HepG2 (cell line): ENCODE measurements around the gene C1QTNF12. TPM values are rescaled to one million over a fixed set of nuclear protein-coding genes. Genes with fewer than 3 reads are reported as not detected.

Source experiments
- ARID4A ChIP-seq: sonication (generic); formaldehyde crosslinking; IDR thresholded peaks from 2 replicates; pipeline ENCODE4 v1.5.0; 2020; ENCODE audit warnings: mild to moderate bottlenecking, missing genetic modification reagents, borderline replicate concordance
- DNMT3B ChIP-seq: conservative IDR thresholded peaks from 2 replicates; pipeline ENCODE4 v1.6.1; 2016; ENCODE audit warnings: missing biosample characterization, control low read depth
- GLI4 ChIP-seq: sonication (generic); formaldehyde crosslinking; IDR thresholded peaks from 2 replicates; pipeline ENCODE4 v1.5.1; 2020; ENCODE audit warnings: missing genetic modification reagents, mild to moderate bottlenecking, moderate library complexity, borderline replicate concordance
- GMEB2 ChIP-seq: IDR thresholded peaks from 2 replicates; pipeline ENCODE4 v1.6.1; 2016; ENCODE audit warnings: missing biosample characterization, missing genetic modification reagents, low read depth
- JUN ChIP-seq: sonication (generic); formaldehyde crosslinking; IDR thresholded peaks from 2 replicates; pipeline ENCODE4 v1.4.0; 2020; ENCODE audit warnings: mild to moderate bottlenecking, missing genetic modification reagents
- KDM1A ChIP-seq: IDR thresholded peaks from 2 replicates; pipeline ENCODE4 v1.6.1; 2016; ENCODE audit warnings: missing compliant biosample characterization
- KLF15 ChIP-seq: sonication (generic); formaldehyde crosslinking; IDR thresholded peaks from 2 replicates; pipeline ENCODE4 v1.8.1; 2023; ENCODE audit warnings: borderline replicate concordance, mild to moderate bottlenecking, inconsistent platforms, missing genetic modification reagents, mixed read lengths
- NCOA5 ChIP-seq: sonication (generic); formaldehyde crosslinking; IDR thresholded peaks from 2 replicates; pipeline ENCODE4 v1.4.0; 2020; ENCODE audit warnings: missing genetic modification reagents
- PRDM15 ChIP-seq: sonication (generic); formaldehyde crosslinking; IDR thresholded peaks from 2 replicates; pipeline ENCODE4 v1.4.0; 2020; ENCODE audit warnings: missing genetic modification reagents
- SIN3A ChIP-seq: IDR thresholded peaks from 2 replicates; pipeline ENCODE4 v1.6.1; 2011; ENCODE audit warnings: low read depth, mild to moderate bottlenecking, control low read depth, low read length, borderline replicate concordance
- SNAPC5 ChIP-seq: sonication (generic); formaldehyde crosslinking; IDR thresholded peaks from 2 replicates; pipeline ENCODE4 v1.8.1; 2023; ENCODE audit warnings: mild to moderate bottlenecking, missing genetic modification reagents, borderline replicate concordance
- SOX6 ChIP-seq, 2 experiments: fragments of 450-650 bp in 1 of 2; sonication (generic) in 1 of 2; formaldehyde crosslinking in 1 of 2; IDR thresholded peaks; 2 replicates each; pipeline versions ENCODE4 v1.4.0 to v1.6.1; 2017 to 2020; ENCODE audit warnings: antibody characterized with exemption in 1 of 2, mild to moderate bottlenecking in 1 of 2, missing genetic modification reagents in 1 of 2
- ZNF598 ChIP-seq: sonication (generic); formaldehyde crosslinking; IDR thresholded peaks from 2 replicates; pipeline ENCODE4 v1.5.1; 2020; ENCODE audit warnings: mild to moderate bottlenecking, missing genetic modification reagents, borderline replicate concordance
- polyA plus RNA-seq, 8 experiments: library from polyadenylated mRNA; depleted of rRNA in 3 of 8; stranded (reverse) in 7 of 8; unstranded in 1 of 8; fragments of >200 nt; fragmentation: Illumina TruSeq in 4 of 8; extraction: Trizol in 4 of 8; gene quantifications; 2 replicates each; pipeline versions ENCODE4 v1.2.1 to v1.2.3, GENCODE V29; 2011 to 2016; ENCODE audit warnings: low read depth in 4 of 8, missing spikeins in 1 of 8, mixed read lengths in 1 of 8; ENCODE audit not compliant: insufficient read depth in 1 of 8
- total RNA-seq, 5 experiments: library from RNA; depleted of rRNA; stranded (reverse); fragments of >200 nt; fragmentation: Illumina TruSeq; extraction: Trizol; gene quantifications; 2 replicates each; pipeline ENCODE4 v1.2.3, GENCODE V29; 2016; ENCODE audit warnings: low read depth in 1 of 5

The C1QTNF12 gene
- total and polyA plus RNA-seq, 2 of the 13 experiments (the other 11 are each of a cell fraction or from before 2014, with no cell fraction given) = 0.18 to 0.64 TPM

GRCh38 chr1:1272341-1273208 lies 26.1 kb upstream of the C1QTNF12 start (continued):
- TF ChIP-seq GMEB2 (CRISPR knock-in tag) (no peak), PRDM15 (CRISPR knock-in tag) (no peak), SIN3A (no peak), SOX6 (IDR thresholded peaks at IDR 0.05) (no peak), SOX6 (CRISPR knock-in tag; IDR thresholded peaks at IDR 0.05) (no peak), GLI4 (no peak), JUN (no peak), DNMT3B (CRISPR knock-in tag) (0 out of 2 replicates have a peak, but pooled peaks have one; percentile 37), KLF15 (CRISPR knock-in tag) (no peak), ZNF598 (CRISPR knock-in tag) (no peak), SNAPC5 (no peak), KDM1A (CRISPR knock-in tag) (no peak), ARID4A (CRISPR knock-in tag) (peak; percentile 42; the same call in 1 of the 2 replicates), NCOA5 (CRISPR knock-in tag) (no peak)
